Measurements from ENCODE around the gene CAPN1. TPM values are rescaled to one million over a fixed set of nuclear protein-coding genes. Genes with fewer than 3 reads are reported as not detected.
A peak's percentile ranks its signal among the peaks of the same experiment; 100 is the strongest.
"Not testable (repeated sequence)": the region's sequence is repeated elsewhere in the genome, so short reads cannot be mapped to it uniquely, and the experiment has no call there.

The CAPN1 gene
- total and polyA plus RNA-seq, 2 experiments from 2014 or later, result 131 to 156 TPM

DNA sequence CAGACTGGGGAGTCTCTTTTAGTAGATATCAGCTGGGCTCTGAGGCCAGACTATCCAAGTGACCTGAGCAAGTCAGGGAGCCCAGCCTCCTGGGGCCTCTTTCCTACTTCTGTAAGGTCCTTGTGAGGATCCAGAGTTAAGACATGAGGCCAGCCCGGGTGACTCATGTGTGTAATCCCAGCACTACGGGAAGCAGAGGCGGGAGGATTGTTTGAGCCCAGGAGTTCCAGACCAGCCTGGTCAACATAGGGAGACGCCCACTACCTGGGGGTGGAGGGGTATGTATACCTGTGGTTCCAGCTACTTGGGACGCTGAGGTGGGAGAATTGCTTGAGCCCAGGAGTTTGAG, 43.2 kb downstream of the CAPN1 start:
- peak in 1 of 2 donors; percentile 72 for DNase-seq (ENCODE audit: low read depth in 1 of 2, low spot score in 1 of 2)

GRCh38 chr11:65225279-65226102, 43.8 kb downstream of the CAPN1 start:
- DNase-seq (ENCODE audit: low read depth in 1 of 2, low spot score in 1 of 2), result peak; percentile 49 to 74
- peak overlapping the region; percentile 19 for H3K4me3 ChIP-seq
- TF ChIP-seq CTCF (IDR thresholded peaks at IDR 0.05; ENCODE audit: low read depth, low read length), result peak; percentile 64
- peaks cover 8% of the 10 kb centered on the region for H3K27me3 ChIP-seq
- no peaks in the 10 kb centered on the region for H3K4me1 ChIP-seq (ENCODE audit: low read depth)
- no peaks in the 10 kb centered on the region for H3K36me3 ChIP-seq
- no peaks in the 10 kb centered on the region for H3K9me3 ChIP-seq (ENCODE audit: low read depth)
- H3K27ac ChIP-seq, result no peak overlapping the region

More for the DNA sequence above, 43.2 kb downstream of the CAPN1 start:
- peaks cover 8% of the 10 kb centered on the region for H3K27me3 ChIP-seq
- no peaks in the 10 kb centered on the region for H3K9me3 ChIP-seq (ENCODE audit: low read depth)
- H3K4me1 ChIP-seq (ENCODE audit: low read depth), result peaks cover 3% of the 10 kb centered on the region
- TF ChIP-seq CTCF (IDR thresholded peaks at IDR 0.05; ENCODE audit: low read depth, low read length), result no peak
- H3K27ac ChIP-seq, result no peak overlapping the region
- no peaks in the 10 kb centered on the region for H3K36me3 ChIP-seq
- no peak overlapping the region for H3K4me3 ChIP-seq

GRCh38 chr11:65226103-65226442, 44.3 kb downstream of the CAPN1 start:
- no peaks in the 10 kb centered on the region for H3K36me3 ChIP-seq
- H3K27ac ChIP-seq, result no peak overlapping the region
- TF ChIP-seq CTCF (IDR thresholded peaks at IDR 0.05; ENCODE audit: low read depth, low read length), result no peak

GRCh38 chr11:65227879-65228278, 46.2 kb downstream of the CAPN1 start:
- Histone ChIP-seq H3K4me1 (ENCODE audit: low read depth) (no peaks in the 10 kb centered on the region), H3K36me3 (no peaks in the 10 kb centered on the region), H3K27me3 (peaks cover 8% of the 10 kb centered on the region), H3K9me3 (ENCODE audit: low read depth) (no peaks in the 10 kb centered on the region), H3K27ac (no peak overlapping the region), H3K4me3 (no peak overlapping the region)
- TF ChIP-seq CTCF (IDR thresholded peaks at IDR 0.05; ENCODE audit: low read depth, low read length), result no peak
- DNase-seq (ENCODE audit: low read depth in 1 of 2, low spot score in 1 of 2), result no peak

More at GRCh38 chr11:65226103-65226442, 44.3 kb downstream of the CAPN1 start:
- Histone ChIP-seq H3K4me3 (peak overlapping the region; percentile 19), H3K9me3 (ENCODE audit: low read depth) (no peaks in the 10 kb centered on the region), H3K27me3 (peaks cover 8% of the 10 kb centered on the region), H3K4me1 (ENCODE audit: low read depth) (no peaks in the 10 kb centered on the region)
- DNase-seq (ENCODE audit: low read depth in 1 of 2, low spot score in 1 of 2), result no peak

DNA sequence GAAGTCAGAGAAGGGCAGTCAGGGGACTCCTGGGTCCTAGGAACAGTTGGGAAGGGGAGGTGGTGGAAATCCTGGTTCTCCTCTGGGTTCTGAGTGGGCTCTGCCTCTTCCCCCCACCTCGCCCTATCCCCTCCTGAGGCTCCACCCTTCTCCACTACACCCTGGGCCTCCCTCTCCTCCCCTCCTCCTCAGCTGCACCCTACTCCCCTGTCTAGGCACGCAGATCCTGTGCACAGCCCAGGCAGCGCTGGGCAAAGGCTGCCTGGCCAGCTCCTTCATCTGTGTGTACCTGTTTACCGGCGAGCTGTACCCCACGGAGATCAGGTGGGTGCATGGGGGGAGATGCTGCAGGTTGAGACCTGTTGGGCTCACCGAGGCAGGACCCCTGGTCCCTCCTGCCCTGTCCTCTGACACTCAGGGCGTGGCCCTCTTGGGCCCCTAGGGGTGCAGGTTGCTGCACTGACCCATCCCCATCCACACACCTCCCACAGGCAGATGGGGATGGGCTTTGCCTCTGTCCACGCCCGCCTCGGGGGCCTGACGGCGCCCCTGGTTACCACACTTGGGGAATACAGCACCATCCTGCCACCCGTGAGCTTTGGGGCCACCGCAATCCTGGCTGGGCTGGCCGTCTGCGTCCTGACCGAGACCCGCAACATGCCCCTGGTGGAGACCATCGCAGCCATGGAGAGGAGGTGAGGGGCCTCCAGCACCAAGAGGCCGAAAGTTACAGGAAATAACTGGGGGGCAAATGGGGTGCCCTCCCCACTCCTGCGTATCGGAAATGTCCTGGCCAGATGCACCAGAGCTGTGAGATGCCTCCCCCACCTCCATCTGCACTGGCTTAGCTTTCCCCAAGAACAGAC, 54.7 kb downstream of the CAPN1 start:
- H3K4me3 ChIP-seq, result no peak overlapping the region
- H3K9me3 ChIP-seq (ENCODE audit: low read depth), result no peaks in the 10 kb centered on the region
- no peak for TF ChIP-seq CTCF (IDR thresholded peaks at IDR 0.05; ENCODE audit: low read depth, low read length)
- H3K27me3 ChIP-seq, result no peaks in the 10 kb centered on the region
- no peaks in the 10 kb centered on the region for H3K36me3 ChIP-seq
- H3K27ac ChIP-seq, result no peak overlapping the region
- no peak for DNase-seq (ENCODE audit: low read depth in 1 of 2, low spot score in 1 of 2)
- H3K4me1 ChIP-seq (ENCODE audit: low read depth), result no peaks in the 10 kb centered on the region

DNA sequence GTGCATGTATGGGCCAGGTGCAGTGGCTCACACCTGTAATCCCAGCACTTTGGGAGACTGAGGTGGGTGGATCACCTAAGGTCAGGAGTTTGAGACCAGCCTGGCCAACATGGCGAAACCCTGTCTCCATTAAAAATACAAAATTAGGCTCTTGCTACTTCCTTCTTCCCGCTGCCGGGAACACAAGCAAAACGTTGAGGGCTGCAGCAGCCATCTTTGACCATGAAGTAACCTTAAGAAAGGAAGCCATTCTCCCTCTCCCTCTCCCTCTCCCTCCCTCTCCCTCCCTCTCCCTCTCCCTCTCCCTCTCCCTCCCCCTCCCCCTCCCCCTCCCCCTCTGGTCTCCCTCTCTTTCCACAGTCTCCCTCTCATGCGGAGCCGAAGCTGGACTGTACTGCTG, 56.6 kb downstream of the CAPN1 start:
- not testable (repeated sequence) for H3K36me3 ChIP-seq; H3K27ac ChIP-seq; H3K9me3 ChIP-seq (ENCODE audit: low read depth); H3K27me3 ChIP-seq; H3K4me3 ChIP-seq; H3K4me1 ChIP-seq (ENCODE audit: low read depth); DNase-seq (ENCODE audit: low read depth in 1 of 2, low spot score in 1 of 2)
